Measurements from ENCODE around the gene ANAPC15.

DNA sequence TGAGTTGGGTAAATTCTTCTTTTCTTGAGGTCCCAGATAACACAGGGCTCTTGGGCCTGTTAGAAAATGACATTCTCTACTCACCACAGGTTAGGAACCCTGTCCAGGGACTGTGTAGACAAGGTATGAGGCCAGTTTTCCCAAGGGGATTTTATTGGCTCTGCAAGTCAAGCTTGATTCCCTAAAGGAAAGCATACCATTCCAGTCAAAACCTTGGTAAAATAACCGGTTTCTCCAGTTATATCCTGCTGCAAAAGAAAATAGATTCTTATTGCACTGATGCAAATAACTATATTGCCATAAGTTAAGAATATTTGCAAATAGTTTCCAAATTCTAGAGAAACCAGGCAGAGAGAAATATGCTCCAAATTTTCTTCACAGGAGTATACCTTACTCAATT, 13.5 kb upstream of the ANAPC15 start:
- TF ChIP-seq POLR2AphosphoS5 (IDR thresholded peaks at IDR 0.05; ENCODE audit: low read depth, low read length) = no peak
- TF ChIP-seq TAF1 (IDR thresholded peaks at IDR 0.05; ENCODE audit: borderline replicate concordance, low read depth, low read length) = no peak
- TF ChIP-seq POLR2A (IDR thresholded peaks at IDR 0.05; ENCODE audit: low read depth, low read length) = no peak

All from GM12892 (cell line).